Uterus (tissue), 2 donors: ENCODE measurements around the gene TRAPPC6A.

Experiments
- POLR2A ChIP-seq, 2 donors: fragments of 450-650 bp; IDR thresholded peaks; one replicate each; pipeline ENCODE4 v1.6.1; 2016; ENCODE audit warnings: antibody characterized with exemption in 2 of 2, mild to moderate bottlenecking in 1 of 2, moderate library complexity in 1 of 2
- TF ChIP-seq, protein P1 (sequence below), 4 experiments: fragments of 200-600 bp in 2 of 4; fragments of 450-650 bp in 2 of 4; sonication (generic) in 2 of 4; IDR thresholded peaks; one replicate each; pipeline ENCODE4 v1.5.1; 2016 to 2019; ENCODE audit warnings: antibody characterized with exemption in 4 of 4, mild to moderate bottlenecking in 2 of 4, moderate library complexity in 1 of 4

DNA sequence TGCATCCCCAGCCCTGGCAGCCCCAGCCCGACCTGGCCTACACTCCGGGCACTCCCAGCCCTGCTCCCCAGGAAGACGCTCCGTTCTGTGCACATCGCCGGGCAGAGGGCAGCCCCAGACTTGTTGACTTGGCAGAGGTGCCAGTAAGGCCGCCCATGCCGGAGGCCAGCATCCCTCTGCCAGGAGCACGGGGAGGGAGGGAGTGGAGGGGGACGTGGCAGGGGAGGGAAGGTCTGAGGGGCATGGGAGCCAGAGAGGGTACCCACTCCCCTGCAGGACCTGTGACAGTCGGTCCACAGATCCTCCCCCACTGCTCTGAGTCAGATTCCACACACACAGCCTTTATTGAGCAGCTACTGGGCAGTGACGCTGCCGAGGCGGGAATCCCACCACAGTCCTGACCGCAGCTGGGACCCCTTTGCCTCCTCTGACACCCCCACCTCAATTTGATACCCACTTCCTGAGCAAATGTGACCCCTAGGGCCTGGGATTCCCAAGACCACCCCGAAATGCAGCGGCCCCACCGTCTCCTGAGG is 15.4 kb downstream of the TRAPPC6A start:
- TF ChIP-seq, protein P1, sequence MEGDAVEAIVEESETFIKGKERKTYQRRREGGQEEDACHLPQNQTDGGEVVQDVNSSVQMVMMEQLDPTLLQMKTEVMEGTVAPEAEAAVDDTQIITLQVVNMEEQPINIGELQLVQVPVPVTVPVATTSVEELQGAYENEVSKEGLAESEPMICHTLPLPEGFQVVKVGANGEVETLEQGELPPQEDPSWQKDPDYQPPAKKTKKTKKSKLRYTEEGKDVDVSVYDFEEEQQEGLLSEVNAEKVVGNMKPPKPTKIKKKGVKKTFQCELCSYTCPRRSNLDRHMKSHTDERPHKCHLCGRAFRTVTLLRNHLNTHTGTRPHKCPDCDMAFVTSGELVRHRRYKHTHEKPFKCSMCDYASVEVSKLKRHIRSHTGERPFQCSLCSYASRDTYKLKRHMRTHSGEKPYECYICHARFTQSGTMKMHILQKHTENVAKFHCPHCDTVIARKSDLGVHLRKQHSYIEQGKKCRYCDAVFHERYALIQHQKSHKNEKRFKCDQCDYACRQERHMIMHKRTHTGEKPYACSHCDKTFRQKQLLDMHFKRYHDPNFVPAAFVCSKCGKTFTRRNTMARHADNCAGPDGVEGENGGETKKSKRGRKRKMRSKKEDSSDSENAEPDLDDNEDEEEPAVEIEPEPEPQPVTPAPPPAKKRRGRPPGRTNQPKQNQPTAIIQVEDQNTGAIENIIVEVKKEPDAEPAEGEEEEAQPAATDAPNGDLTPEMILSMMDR (IDR thresholded peaks at IDR 0.05) = no peak
- TF ChIP-seq POLR2A (IDR thresholded peaks at IDR 0.05) = no peak
